SK-N-MC (cell line): ENCODE results near the gene DAAM2.

ENCODE experiments used
- EZH2 ChIP-seq: fragments of 200-600 bp; sonication (generic); IDR thresholded peaks from one replicate; pipeline ENCODE4 v1.6.1; 2017; ENCODE audit warnings: antibody characterized with exemption
- POLR2AphosphoS5 ChIP-seq: IDR thresholded peaks from 2 replicates; pipeline ENCODE4 v1.6.1; 2012; ENCODE audit warnings: mild to moderate bottlenecking, low read depth, low read length, borderline replicate concordance

DNA sequence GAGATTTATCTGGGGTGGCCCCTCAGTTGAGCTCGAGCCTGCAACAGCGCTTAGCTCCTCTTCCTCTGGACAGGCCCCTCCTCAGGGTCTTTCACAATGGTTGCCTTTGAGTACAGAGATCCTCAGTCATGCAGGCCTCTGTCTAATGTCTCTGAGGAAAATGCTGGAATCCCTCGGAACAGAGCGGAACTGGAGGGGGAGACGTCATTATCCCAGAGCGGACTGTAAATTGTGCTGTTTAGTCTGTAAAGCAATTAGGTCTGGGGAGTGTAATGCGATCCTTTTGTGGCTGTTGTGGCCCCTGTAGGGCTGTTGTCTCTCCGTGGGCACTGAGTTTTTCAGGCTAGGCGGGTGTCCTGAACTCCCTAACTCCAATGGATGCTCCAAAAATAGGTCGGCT lies 15.0 kb upstream of the DAAM2 start:
- TF ChIP-seq POLR2AphosphoS5: no peak
- TF ChIP-seq EZH2: no peak
